ENCODE data around the gene FILIP1.

The FILIP1 gene

GRCh38 chr6:75285283-75285639 is 208.3 kb downstream of the FILIP1 start:
- DNase-seq: no peak

- peak; percentile 94 for DNase-seq
Measured at GRCh38 chr6:75284632-75285282, 208.8 kb downstream of the FILIP1 start, which contains the start of gene TMEM30A. Gene TMEM30A, minus strand, starts transcription at chr6:75284792. Its CDS starts 154 bp downstream, at chr6:75284638.

GRCh38 chr6:75283907-75284631 is 209.5 kb downstream of the FILIP1 start:
- peak; percentile 21 for DNase-seq

DNA sequence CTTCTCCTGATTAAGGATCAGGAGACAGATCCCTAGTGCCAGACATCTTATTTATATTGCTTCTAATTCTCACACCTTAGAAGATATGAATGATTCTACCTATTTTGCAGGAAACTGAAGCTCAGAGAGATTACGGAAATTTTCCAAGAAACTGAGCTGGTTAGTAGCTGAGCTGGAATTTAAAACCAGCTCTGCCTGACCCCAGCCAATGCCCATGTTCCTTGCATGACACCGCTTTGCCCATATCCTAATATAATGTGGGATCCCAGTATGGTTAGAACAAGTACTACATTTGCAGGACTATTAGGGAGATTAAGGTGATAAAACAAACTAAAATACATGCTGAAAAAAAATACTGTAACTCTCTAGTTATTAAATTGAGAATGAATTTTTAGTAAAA is 210.9 kb downstream of the FILIP1 start:
- DNase-seq: no peak

DNA sequence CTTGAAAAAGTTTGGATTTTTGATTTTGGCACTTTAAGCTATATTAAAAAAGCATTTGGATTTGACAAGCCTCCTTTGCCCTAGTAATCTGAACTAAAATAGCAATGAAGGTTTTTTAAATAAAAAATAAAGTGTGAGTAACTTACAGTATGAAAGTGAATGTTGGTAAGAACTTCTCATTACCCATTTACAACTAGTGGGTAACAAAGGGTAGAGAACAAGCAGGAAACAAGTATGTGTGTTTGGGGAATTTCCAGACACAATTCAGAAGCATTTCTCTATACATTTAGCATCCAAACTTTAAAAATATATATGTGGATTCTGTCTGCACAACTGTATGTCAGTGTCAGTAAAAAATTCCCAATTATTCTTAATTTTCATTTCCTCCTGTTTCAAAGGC is 211.9 kb downstream of the FILIP1 start:
- DNase-seq: no peak

GRCh38 chr6:75280131-75280855 is 213.3 kb downstream of the FILIP1 start:
- no peak for DNase-seq

- DNase-seq: no peak
Measured at GRCh38 chr6:75279418-75279817, 214.2 kb downstream of the FILIP1 start.

DNA sequence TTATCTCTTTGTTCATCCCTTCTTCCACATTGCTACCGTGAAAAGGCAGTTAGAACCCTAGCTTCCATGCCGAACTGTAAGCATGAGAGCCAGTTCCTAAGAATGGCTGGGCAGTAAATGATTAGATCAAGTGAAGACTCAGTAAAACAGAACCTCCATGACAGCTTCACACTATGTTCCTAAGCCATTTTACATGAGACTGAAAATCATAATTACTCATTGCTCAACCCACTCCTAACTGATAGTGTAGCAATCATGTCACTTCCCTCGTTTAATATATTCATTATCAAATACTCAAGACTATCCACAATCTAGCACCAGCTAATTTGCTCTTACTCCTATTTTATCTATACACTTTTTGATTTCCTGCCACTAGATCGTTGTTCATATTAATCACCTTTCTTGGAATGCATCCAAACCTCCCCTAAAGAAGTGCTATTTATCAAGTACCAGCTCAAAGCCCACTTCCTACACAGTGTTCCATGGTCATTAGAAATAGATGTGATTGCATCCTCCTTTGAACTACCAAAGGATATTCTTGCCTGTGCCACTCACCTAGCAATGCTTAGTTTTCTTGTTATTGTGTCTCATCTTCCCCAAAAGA is 215.0 kb downstream of the FILIP1 start:
- no peak for DNase-seq

- no peak for DNase-seq
Measured at GRCh38 chr6:75275067-75275466, 218.5 kb downstream of the FILIP1 start.

DNA sequence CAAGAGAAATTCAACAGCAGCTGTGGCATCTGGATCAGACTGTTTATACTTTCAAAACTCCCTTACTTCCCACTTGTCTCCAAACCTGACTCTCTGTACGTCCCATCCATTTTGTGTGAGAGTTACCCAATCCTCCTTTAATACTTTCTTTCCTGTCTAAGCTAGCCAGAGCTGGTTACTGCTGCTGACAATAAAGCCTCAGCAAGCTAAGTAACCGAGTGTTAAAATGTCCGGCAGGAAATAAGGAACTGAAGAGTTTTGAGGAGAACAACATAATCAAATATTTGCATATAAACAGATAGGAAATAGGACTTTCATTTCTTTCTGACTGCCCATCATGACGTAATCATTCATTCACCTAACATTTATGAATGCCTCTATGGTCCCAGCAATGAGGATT is 220.6 kb downstream of the FILIP1 start:
- no peak for DNase-seq

DNA sequence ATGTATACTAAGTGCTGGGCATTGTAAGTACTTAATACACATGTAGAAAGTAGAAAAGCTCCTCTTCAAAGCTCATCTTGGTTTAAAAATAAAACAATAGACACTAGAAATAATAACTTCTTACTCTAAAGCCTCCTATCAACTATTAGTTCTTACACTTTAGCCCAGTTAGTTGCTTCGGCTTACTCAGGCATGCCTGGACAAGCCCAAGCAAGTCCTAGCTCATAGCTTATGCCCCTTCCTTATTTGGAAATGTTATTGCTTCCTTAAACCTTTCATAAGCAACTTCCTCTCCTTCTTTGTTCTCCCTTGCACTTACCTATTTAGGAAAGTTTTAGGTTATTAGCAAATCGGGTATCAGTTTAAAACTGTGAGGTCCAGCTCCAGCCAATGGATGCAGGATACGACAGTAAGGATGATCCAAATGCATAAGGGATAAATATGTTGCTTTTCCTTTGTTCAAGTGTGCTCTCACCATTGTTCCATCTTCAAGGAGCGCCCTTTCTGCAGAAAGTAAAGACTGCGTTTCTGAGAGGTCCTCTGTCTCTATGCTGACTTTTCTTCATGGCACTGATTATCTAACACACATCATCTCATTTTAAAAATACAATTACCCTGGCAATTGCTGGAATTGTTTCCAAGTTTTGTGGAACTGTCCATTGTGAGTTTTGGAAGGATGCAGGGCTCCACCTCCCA is 221.3 kb downstream of the FILIP1 start:
- DNase-seq: no peak

GRCh38 chr6:75268988-75269354 is 224.6 kb downstream of the FILIP1 start:
- no peak for DNase-seq

- DNase-seq: no peak
Measured at GRCh38 chr6:75268121-75268987, 225.2 kb downstream of the FILIP1 start.

DNA sequence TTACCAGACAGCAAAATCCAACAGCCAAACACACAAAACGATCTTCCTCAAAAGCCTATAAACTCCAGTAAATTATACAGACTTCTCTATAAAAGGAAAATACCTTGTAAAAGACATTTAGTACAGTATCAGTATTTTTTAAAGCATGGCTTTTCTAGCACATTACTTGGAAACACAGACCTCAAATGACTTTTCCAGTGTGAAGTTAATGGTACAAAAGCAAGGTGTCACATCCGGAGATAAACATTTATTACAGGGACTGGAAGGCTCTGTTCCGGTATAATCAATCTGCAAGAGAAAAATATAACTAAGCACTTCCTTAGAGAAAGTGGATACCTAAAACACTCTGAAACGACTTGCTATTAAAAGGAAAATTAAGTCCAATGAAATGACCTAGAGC is 226.1 kb downstream of the FILIP1 start:
- DNase-seq: no peak

GRCh38 chr6:75266716-75267291 is 226.8 kb downstream of the FILIP1 start:
- no peak for DNase-seq

DNA sequence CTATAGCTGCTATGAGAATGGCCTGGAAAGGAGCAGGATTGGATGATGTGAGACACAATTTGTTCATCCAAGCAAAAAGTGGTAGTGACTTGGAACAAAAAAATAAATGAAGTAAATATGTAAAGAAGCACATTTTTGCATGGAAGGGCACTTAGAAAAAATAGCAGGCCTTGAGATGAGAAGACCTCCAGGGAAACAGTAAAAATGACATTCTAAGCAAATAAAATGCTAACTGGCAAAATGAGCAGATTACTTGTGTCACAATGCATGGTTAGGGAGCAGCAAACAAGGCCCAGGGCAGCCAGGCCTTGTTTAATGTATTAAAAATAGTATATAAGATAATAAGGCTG is 230.2 kb downstream of the FILIP1 start:
- DNase-seq: no peak

DNA sequence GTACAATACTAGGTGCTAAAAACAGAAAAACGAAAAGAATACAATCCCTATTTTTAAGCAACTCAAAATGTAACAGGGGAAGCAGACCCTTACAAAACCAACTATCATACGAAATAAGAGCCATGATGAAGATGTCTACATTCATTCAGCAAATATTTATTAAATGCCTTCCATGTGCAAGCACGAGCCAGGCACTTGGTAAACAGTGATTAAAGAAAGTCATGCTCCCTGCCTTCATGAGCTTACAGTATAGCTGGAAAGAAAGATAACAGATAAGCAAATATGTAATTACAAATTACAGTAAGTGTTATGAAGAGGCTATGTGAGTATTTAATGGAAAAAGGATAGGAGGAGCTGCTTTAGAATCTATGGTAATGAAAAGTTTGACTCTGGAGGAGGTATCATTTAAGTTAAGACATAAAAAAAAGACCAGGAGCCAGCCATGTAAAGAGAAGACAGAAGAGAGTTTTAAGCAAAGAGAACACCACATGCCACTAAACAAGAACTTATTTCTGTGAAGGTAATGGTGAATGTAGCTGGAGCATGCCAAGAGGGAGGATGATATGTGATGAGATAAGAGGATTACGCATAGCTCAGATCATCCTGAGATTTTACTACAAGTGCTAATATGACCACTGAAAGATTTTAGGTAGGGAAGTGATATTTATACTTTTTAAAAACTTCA is 230.7 kb downstream of the FILIP1 start:
- no peak for DNase-seq

- DNase-seq: no peak
Measured at GRCh38 chr6:75261299-75261698, 232.3 kb downstream of the FILIP1 start.

GRCh38 chr6:75257343-75258087 is 236.1 kb downstream of the FILIP1 start:
- no peak for DNase-seq

DNA sequence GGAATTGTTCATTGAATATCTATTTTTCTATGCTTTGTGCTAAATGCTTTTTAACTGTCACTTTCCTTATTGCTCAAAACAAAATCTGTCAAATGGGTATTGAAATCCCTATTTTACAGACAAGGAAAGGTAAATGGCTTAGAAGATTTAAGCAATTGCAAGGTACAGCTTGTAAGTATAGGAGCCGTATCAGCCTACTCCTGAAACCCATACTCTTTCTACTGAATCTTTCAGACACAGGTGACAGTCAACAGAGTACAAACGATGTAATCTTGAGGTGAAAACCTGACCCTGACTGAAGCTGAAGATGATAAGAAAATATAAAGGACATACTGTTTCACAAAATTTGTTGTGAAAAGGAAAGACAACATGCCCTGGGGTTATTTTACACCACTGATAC is 243.0 kb downstream of the FILIP1 start:
- DNase-seq: no peak

Measured in activated CD8-positive, alpha-beta memory T cell treated with anti-CD3 and anti-CD28 coated beads, Interleukin-2, amount 50 U/mL, for 4 hours (primary cell).